SU-DHL-6 (cell line): ENCODE results near the gene TMEM151B.

Source experiments
- EZH2phosphoT487 ChIP-seq: fragments of 200-600 bp; sonication (generic), shearing (Covaris generic); conservative IDR thresholded peaks from 2 replicates; pipeline ENCODE4 v1.6.1; 2018; ENCODE audit warnings: mild to moderate bottlenecking, antibody characterized with exemption, low read length, moderate library complexity, mixed read lengths
- TF ChIP-seq, protein P1 (sequence below): fragments of 200-600 bp; sonication (generic); IDR thresholded peaks from one replicate; pipeline ENCODE4 v1.5.1; 2017; ENCODE audit warnings: antibody characterized with exemption, mild to moderate bottlenecking, low read length, moderate library complexity; ENCODE audit not compliant: insufficient read depth, poor library complexity, severe bottlenecking

DNA sequence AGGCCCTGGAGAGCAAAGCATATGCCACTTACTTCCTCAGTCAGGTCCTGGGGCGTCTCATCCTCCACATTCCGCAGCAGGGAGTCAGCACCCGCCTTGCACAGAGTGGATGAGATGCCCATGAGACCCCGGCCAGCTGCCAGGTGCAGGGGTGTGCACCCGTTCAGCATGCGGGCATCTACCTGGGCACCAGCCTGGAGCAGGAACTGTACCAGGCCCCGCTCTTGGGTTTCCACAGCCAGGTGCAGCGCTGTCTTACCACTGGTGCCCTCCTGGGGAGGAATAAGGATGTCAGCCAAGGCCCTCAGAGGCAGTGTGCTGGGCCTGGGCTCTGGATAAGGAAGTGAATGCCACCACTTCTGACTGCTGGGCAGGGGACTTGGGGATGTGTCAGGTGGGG is 10.2 kb upstream of the TMEM151B start:
- TF ChIP-seq, protein P1, sequence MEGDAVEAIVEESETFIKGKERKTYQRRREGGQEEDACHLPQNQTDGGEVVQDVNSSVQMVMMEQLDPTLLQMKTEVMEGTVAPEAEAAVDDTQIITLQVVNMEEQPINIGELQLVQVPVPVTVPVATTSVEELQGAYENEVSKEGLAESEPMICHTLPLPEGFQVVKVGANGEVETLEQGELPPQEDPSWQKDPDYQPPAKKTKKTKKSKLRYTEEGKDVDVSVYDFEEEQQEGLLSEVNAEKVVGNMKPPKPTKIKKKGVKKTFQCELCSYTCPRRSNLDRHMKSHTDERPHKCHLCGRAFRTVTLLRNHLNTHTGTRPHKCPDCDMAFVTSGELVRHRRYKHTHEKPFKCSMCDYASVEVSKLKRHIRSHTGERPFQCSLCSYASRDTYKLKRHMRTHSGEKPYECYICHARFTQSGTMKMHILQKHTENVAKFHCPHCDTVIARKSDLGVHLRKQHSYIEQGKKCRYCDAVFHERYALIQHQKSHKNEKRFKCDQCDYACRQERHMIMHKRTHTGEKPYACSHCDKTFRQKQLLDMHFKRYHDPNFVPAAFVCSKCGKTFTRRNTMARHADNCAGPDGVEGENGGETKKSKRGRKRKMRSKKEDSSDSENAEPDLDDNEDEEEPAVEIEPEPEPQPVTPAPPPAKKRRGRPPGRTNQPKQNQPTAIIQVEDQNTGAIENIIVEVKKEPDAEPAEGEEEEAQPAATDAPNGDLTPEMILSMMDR, result no peak
- TF ChIP-seq EZH2phosphoT487, result no peak
